GM21528 (cell line): ENCODE results near the gene SH2D6.
"Not testable (repeated sequence)": the region's sequence is repeated elsewhere in the genome, so short reads cannot be mapped to it uniquely, and the experiment has no call there.

Experiments used
- ATAC-seq: cut with Tn5 transposase; IDR thresholded peaks from one replicate; pipeline ENCODE4 v1.9.1; 2021; ENCODE audit warnings: mild to moderate bottlenecking, moderate library complexity; ENCODE audit not compliant: unreplicated experiment, low FRiP score

The SH2D6 gene

DNA sequence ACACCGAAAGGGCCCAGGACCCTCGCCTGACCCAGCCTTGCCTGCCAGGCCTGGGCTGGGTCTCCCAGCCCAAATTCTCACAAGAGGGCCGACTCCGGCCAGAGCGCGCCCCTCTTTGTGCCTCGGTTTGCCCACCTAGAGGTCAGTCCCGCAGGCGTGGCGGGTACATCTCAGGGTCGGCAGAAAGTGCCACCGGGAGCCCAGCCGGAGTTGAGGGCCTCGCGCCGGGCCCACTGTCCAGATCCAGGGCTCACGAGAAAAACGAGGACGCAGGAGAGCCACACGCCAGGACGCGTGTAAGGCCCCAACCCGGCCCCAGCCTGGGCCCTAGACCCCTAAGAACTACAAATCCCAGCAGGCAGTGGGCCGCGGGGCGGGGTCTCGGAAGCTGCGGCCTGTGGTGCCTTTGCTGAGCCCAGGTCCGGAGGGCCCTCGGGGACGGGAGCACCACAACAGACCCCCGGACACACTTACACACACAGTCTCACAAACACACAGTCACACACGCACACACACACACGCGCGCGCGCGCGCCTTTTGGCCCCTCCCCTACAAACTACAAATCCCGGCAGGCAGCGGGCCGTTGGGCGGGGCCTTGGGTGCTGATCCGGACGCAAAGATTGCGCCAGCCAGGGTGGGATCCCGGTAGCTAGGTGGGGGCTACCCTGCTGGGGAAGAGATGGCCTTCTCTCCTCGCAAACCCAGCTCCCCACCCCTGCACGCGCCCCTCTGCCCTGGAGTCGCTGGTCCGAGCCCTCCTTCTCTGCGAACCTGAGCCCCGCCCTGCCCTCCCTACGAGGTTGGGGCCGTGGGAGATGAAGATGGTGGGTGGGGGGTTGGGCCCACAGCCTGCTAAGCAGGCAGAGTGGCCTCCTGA is at the start of gene SH2D6:
TSS of gene SH2D6 (plus strand) at position 583 of the 877 bp plus-strand sequence. CDS start 10,752 bp downstream, outside the sequence.
- ATAC-seq: peak; percentile 89

DNA sequence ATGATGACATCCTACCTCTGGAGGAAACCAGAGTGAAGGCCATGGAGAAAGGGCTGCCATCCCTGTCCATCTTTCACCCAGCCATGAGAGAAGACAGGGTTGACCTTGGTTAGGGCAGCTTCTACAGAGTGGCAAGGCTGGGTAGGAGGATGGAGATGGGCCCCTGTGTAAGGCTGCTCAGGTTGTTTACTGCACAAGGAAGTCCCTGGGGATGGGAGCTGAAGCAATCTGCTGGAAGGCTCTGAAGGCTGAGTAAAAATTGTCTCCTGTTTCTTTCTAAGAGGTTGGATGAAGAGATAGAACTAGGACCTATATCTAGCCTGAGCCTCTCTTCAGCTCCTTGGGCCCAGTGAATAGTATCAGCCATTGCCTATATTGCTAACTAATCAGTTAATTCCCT is 49.6 kb upstream of the SH2D6 start:
- ATAC-seq: no peak

DNA sequence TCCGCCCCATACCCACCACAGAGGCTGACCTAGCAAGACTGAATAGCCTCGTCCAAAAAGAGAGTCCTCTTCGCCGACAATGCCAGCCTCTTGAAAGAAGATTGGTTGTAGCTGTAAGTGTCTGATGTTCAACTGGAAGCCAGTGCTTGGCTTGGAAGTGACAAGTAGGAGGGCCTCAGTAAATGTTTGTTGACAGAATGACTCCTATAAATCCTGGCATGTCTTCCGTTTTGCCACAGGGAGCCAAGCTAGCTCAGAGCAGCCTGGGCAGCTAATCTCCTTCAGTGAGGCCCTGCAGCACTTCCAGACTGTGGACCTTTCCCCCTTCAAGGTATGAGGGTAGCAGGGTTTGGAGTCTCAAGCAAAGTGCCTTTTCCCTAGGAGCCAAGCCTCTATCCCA is 49.0 kb upstream of the SH2D6 start:
- no peak for ATAC-seq

DNA sequence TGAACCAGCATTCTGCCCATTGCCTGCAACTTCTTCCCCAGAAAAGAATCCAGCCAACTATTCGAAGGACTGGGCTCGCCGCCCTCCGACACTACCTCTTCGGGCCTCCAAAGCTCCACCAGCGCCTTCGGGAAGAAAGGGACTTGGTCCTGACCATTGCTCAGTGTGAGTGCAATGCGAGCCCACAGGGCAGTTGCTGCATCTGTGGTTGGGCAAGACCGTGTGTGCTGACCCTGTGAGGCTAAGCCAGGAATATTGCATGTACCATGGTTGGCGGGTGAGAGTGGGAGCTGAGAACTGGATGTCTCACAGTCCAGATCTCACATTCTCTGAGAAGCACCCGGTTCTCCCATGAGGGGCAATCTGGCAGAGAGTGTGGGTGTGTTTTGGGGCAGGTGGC is 47.5 kb upstream of the SH2D6 start:
- no peak for ATAC-seq

DNA sequence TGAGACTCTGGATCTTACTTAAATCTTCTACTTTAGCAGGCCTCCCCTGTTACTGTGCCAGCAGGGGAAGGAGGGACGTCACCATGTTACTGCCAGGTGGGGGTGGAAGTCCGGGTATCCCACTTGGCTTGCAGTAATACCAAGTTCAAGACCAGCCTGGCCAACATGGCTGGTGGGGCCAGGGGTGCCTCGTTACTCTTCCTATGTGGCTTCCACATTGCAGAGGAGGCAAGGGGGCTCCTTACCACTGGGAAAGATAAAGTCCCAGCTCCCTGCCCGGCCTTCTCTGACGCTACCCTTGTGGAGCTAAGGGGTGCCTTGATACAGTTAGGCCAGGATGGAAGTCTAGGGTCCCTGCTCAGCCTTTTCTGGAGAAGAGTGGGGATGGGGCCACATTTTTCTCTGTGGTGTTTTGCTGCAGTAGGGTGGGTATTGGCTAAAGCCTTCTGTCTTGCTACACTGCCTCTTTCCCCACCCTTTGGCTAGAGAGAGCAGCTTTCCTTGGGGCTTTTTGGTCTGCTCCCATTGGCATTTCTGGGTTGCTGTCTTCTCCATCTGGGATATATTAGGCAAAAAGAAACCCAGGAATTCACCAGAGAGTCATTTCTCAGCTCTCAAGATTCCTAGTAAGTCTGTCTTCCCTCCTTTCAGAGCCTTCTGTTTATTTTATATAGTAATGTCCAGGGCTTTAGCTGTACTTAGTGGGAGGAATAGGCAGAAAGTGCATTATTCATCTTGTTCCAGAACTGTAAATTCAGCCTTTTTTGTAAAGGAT is 42.0 kb upstream of the SH2D6 start:
- ATAC-seq: no peak

DNA sequence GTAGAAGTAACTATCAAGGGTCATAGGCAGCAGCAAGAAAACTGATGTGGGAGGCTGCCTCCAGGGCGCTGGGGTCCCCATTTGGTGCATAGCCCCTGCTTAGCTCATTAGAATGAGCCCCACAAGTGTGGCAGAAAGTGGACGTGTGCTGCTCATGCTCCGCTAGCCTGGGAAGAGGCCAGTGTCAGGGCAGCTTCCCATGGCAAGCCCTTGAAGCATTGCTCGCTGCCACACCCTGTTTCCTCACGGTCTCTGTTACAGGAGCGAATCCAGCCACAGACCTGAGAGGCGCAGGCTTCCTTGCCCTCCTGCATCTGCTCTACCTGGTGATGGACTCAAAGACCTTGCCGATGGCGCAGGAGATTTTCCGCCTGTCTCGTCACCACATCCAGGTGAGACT is 41.4 kb upstream of the SH2D6 start:
- no peak for ATAC-seq

DNA sequence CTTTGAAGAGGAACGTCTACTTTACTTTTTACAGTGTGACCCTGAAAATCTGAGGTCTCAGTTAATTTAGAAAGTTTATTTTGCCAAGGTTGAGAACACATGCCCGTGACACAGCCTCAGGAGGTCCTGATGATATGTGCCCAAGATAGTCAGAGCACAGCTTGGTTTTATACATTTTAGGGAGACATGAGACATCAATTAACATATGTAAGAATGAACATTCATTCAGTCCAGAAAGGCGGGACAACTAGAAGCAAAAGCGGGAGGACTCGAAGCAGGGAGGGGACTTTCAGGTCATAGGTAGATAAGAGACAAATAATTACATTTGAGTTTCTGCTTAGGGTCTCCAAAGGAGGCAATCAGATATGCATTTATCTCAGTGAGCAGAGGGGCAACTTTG is 40.3 kb upstream of the SH2D6 start:
- no peak for ATAC-seq

DNA sequence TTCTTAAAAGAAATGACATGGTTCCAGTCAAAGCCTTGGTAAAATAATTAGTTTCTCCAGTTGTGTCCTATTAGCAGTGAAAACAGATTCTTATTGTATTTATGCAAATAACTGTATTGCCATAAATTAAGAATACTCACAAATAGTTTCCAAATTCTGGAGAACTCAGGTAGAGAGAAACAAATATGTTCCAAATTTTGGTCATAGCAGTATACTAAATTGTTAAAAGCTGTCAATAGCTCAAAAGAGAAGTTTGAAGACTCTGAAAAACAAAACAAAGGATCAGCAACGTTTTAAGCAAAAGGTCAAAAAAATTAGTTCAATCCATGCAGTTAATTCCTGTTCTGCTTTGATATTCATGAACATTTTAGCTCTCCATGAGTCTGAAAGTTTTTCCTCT is 38.5 kb upstream of the SH2D6 start:
- no peak for ATAC-seq

DNA sequence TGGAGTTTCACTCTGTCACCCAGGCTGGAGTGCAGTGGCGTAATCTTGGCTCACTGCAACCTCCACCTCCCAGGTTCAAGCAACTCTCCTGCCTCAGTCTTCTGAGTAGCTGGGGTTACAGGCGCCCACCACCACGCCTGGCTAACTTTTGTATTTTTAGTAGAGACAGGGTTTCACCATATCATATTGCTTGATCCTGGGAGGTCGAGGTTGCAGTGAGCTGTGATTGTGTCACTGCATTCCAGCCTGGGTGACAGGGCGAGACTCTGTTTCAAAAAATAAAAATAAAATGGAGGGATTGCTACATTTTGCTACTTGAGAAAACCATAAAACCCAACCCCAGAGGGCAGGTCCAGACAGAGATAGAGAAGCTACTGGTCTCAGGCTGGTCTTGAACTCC is 35.4 kb upstream of the SH2D6 start:
- not testable (repeated sequence) for ATAC-seq

DNA sequence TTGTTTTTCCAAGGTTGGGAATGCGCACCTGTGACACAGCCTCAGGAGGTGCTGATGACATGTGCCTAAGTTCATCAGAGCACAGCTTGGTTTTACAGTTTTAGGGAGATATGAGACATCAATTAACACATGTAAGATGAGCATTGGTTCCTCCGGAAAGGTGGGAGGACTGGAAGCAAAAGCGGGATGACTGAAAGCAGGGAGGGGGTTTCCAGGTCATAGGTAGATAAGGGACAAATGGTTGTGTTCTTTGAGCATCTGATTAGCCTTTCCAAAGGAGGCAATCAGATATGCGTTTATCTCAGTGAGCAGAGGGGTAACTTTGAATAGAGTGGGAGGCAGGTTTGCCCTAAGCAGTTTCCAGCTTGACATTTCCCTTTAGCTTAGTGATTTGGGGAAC is 34.7 kb upstream of the SH2D6 start:
- no peak for ATAC-seq

DNA sequence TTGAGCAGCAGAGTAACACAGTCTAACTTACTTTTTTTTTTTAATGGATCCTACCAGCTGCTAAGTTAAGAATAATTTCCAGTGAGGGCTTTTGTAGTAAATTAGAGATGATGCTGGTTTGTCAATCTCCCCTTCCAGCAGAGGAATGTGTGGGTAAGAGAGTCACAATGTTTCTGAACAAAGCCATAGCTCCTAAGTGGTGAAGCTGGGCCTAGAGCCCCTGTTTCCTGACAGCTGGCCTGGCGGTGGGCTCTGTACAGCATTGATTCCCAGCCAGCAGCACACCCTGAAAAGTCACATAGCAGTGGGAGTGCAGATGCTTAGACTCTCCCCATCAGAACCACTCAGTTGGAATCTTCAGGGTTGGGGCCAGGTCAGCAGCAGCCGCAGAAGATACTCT is 32.8 kb upstream of the SH2D6 start:
- no peak for ATAC-seq

DNA sequence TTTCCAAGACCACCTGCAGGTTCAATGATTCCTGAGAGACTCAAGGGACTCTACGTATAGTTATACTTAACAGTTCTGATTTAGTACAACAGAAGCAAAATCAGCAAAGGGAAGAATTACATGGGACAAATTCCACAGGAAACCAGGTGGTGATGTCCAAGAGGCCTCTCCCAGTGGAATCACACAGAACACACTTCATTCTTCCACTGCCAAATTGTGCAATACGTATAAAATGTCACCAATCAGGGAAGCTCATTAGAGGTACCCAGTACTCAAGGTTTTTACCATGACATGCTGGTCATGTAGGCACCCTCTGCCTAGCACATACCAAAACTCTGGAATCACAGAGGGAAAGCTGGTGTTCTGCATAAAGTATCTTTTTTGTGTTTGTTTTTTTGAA is 30.8 kb upstream of the SH2D6 start:
- no peak for ATAC-seq

DNA sequence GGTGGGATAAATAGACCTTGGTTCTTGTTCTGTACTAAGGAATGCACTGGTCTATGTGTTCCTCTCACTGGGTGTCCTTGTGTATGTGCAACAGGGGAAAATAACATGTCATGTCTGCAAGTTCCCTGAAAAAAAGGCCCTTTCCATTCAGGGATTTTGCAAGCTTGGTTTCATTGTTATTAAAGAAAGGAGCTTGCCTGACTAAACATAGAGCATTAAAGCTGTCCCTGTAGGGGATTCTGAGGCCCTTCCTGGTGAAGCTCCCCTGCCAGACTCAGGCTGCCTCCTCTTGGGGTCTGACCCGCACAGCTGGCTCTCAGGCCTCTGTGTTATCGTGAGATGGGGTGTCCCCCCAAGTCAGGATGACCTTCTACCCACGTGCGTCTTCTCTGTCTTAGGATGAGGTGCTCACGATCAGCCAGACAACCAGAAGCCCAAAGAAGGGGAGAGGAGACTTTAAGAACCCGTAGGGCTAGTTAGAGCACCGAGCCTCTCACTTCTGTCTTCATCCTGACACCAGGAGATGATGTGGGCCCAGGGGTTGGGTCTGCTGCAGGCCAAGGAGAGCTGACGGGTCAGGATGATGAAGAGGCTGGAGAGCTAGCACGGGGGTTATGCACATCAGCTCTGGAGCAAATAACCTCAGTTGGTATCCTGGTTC is 29.5 kb upstream of the SH2D6 start:
- no peak for ATAC-seq

DNA sequence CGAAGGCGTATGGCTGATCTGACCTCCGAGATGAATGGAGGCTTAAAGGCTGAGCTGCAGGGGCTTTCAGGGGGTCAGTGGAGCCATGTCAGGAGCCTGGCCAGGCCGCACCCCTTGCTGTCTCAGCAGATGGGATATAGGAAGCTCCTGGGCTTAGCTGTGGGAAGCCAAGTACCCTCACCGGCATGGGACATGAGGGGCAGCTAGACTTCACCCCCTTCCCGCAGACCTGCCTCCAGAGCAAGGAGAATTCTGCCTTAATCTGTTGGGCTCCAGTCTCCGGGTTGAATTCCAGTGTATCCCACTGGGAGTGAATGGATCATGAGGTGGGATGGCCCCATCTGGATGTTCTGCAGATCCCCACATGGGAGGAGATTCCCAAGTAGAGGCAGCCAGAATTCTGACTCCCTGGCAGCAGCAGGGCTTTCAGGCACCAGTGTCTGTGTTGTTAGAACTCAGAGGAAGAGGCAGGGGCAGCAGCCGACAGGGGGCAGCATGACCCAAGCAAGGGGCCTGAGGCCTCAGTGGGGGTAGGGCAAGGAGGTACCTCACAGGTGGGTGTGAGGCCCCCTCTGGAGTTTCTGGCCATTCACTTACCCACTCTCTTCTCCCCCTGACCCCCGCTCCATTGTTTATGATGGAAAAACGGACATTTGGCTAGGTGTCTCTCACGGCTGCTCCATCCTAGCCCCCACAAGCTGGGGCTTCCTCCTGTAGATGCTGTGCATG is 27.4 kb upstream of the SH2D6 start:
- no peak for ATAC-seq

DNA sequence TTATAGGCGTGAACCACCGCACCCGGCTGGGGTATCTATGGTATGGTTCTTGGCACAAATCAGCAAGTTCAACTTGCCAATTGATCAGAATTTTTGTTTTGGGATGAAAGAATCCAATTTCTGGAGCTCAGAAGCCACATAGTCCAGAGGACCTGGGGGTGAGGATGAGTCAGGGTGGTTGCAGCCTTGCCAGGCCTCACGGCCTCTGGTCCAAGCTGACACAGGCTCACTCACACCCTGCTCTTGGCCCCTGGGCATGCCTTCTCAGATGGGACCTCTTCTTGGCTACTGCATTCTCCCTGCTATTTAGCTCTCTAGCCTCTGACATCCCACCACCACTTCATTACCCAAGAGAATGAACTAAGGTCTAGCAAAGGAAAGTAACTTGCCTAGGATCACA is 24.7 kb upstream of the SH2D6 start:
- no peak for ATAC-seq

DNA sequence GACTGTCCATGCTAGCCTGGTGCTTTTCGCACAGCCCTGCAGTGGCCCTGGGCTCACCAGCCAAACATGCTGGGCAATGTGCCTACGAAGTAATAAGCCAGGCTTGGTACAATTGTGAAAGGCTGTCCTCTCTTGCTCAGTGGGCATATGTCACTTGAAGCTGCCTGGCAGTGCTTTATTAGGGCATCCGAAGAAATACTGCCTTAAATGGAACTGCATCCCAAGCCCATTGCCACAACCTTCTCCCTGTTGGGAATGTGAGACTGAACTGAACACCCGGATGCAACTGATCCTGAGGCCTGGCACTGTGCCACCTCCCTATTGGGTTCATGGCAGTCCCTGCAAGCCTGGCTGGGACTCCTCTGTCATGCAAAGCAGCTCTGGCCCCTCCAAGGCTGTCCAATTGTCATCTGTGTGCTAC is 24.2 kb upstream of the SH2D6 start:
- no peak for ATAC-seq

DNA sequence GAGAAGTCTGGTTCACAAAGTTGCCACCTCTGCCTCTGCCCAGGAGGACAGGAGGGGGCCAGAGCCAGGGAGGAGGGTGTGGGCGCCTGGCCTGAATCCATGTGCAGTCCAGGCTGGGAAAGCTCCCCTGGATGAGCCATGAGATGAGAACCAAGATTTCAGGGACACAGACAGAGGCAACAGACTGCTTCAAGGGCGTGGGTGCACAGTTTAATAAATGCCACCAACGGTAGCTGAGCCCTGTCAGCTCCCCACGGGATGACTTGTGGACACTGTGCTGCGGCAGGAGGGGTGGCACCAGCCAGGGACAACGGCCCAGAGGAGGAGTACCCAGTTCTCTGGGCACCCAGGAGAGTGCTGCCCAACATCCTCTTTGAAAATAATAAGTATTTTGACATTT is 23.5 kb upstream of the SH2D6 start:
- no peak for ATAC-seq

DNA sequence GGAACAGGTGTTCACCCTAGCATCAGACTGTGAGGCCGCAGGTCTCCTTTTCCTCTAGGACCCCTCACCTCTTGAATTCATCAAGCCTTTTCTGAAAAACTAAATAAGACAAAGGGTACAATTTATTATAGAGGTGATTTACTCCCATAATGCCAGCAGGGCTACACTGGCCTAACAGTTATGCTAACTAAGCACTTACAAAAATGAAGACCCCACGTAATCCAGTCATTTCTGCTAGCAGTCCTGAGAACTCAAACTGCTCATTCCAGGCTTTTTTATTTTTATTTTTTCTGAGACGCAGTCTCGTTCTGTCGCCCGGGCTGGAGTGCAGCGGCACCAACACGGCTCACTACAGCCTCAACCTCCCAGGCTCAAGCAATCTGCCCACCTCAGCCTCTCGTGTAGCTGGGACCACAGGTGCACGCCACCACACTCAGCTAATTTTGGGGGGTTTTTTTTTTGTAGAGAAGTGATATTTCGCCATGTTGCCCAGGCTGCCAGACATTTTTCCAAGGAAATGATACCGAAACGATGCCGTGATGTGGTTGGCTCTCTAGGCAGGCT is 22.5 kb upstream of the SH2D6 start:
- ATAC-seq: no peak

DNA sequence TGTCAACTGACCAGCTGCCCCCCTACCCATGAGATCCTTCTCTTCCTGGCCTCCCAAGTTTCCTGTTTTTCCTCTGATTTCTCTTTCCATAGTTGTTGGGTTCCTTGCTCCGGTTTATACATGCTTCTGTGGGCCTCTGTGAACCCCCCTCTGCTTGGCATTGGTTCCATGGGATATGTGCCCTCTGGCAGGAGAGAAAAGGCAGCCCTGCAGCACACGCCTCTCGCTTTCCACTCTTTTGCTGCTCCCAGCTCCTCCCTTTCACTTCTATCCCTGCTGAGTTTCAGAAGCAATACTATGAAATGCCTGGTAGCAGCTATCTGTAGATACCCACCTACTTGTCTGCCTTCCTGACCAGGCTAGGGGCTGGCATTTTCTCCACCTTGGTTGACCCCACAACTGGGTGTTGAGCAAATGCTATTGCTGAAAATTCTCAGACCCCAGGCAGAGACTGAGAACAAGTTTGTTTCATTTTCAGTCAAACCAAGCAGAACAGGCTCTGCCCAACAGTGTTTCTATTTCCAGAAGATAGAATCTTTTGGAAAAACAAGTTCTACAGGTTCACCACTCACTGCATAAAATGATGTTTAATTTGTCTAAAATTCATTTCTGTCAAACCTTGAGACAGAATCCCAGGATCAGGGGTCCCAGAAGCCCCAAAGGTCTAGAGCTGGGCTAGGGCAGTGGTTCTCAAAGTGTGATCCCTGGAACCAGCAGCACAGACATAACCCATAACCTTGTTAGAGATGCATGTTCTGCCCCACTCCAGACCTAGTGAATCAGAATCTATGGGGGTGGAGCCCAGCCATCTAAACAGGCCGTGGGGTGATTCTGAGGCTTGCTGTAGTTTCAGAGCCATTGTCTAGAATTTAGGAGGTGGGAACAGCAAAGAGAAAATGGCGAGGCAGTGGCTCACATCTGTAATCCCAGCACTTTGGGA is 21.7 kb upstream of the SH2D6 start:
- ATAC-seq: no peak
